ENCODE data around the gene NPPB.

NPPB gene

GRCh38 chr1:11880911-11881748, 22.4 kb upstream of the NPPB start:
- no peak for DNase-seq

GRCh38 chr1:11880181-11880575, 21.4 kb upstream of the NPPB start:
- DNase-seq, result no peak

GRCh38 chr1:11879311-11880180, 20.8 kb upstream of the NPPB start:
- no peak for DNase-seq

GRCh38 chr1:11878891-11879190, 20.1 kb upstream of the NPPB start:
- DNase-seq, result no peak

GRCh38 chr1:11878081-11878890, 19.5 kb upstream of the NPPB start:
- no peak for DNase-seq

GRCh38 chr1:11877074-11877473, 18.3 kb upstream of the NPPB start:
- no peak for DNase-seq

- DNase-seq, result no peak
Observed at GRCh38 chr1:11875094-11875493, 16.3 kb upstream of the NPPB start.

GRCh38 chr1:11874624-11875023, 15.9 kb upstream of the NPPB start:
- no peak for DNase-seq

- no peak for DNase-seq
Observed at GRCh38 chr1:11874258-11874562, 15.5 kb upstream of the NPPB start.

GRCh38 chr1:11873395-11874257, 14.9 kb upstream of the NPPB start:
- DNase-seq, result no peak

- no peak for DNase-seq
Observed at GRCh38 chr1:11872545-11872944, 13.8 kb upstream of the NPPB start.

- DNase-seq, result no peak
Observed at GRCh38 chr1:11869650-11870207, 11.0 kb upstream of the NPPB start.

GRCh38 chr1:11869104-11869503, 10.4 kb upstream of the NPPB start:
- DNase-seq, result no peak

GRCh38 chr1:11868331-11868980, 9.7 kb upstream of the NPPB start:
- no peak for DNase-seq

GRCh38 chr1:11862890-11863289, 4.1 kb upstream of the NPPB start:
- DNase-seq, result no peak

- DNase-seq, result no peak
Observed at GRCh38 chr1:11860587-11860986, 1.8 kb upstream of the NPPB start.

GRCh38 chr1:11860083-11860482, 1.3 kb upstream of the NPPB start:
- DNase-seq, result no peak

GRCh38 chr1:11858968-11859871, 475 bp upstream of the NPPB start:
- DNase-seq, result peak; percentile 47 to 51

GRCh38 chr1:11858158-11858557, 587 bp downstream of the NPPB start:
- no peak for DNase-seq

- DNase-seq, result no peak
Observed at GRCh38 chr1:11857164-11857851, 1.4 kb downstream of the NPPB start.

All from activated CD4-positive, alpha-beta T cell treated with anti-CD3 and anti-CD28 coated beads for 4 hours (primary cell).